Stimulated activated CD4-positive, alpha-beta T cell treated with anti-CD3 and anti-CD28 coated beads, Interleukin-1b, Interleukin-23, amount 100 ng/mL, for 4 hours (primary cell): ENCODE measurements around the gene FALEC.

Experiments
- DNase-seq, 2 donors: peaks; one replicate each; pipeline ENCODE4 v3.0.0-alpha.2; 2020; ENCODE audit warnings: low read depth in 2 of 2

Gene FALEC

GRCh38 chr1:150545486-150546032, 30.0 kb downstream of the FALEC start:
- DNase-seq: no peak

- no peak for DNase-seq
Measured at GRCh38 chr1:150546294-150546937, 30.9 kb downstream of the FALEC start.

- DNase-seq: no peak
Measured at GRCh38 chr1:150548324-150548631, 32.7 kb downstream of the FALEC start.

- DNase-seq: no peak
Measured at GRCh38 chr1:150548632-150549495, 33.3 kb downstream of the FALEC start, which contains the start of gene ADAMTSL4. ADAMTSL4 (plus strand) TSS chr1:150549408; CDS start chr1:150552289, 2,881 bp downstream.

GRCh38 chr1:150549496-150550221, 34.1 kb downstream of the FALEC start:
- no peak for DNase-seq

GRCh38 chr1:150550222-150551050, 34.9 kb downstream of the FALEC start:
- DNase-seq: no peak

- DNase-seq: no peak
Measured at GRCh38 chr1:150551051-150551783, 35.7 kb downstream of the FALEC start.

GRCh38 chr1:150551784-150552127, 36.2 kb downstream of the FALEC start:
- no peak for DNase-seq

GRCh38 chr1:150552128-150552910, 36.8 kb downstream of the FALEC start:
- DNase-seq: no peak

- no peak for DNase-seq
Measured at GRCh38 chr1:150552911-150553289, 37.3 kb downstream of the FALEC start.

GRCh38 chr1:150553392-150554085, 38.0 kb downstream of the FALEC start:
- no peak for DNase-seq

- no peak for DNase-seq
Measured at GRCh38 chr1:150554086-150554452, 38.5 kb downstream of the FALEC start.

GRCh38 chr1:150555198-150555970, 39.8 kb downstream of the FALEC start:
- DNase-seq: no peak

- DNase-seq: no peak
Measured at GRCh38 chr1:150555971-150556865, 40.7 kb downstream of the FALEC start.

GRCh38 chr1:150557065-150557600, 41.6 kb downstream of the FALEC start:
- DNase-seq: no peak

- DNase-seq: no peak
Measured at GRCh38 chr1:150557813-150558212, 42.3 kb downstream of the FALEC start.

GRCh38 chr1:150558303-150558704, 42.8 kb downstream of the FALEC start:
- DNase-seq: no peak
